ENCODE data around the gene GGCT. TPM values are rescaled to one million over a fixed set of nuclear protein-coding genes. Genes with fewer than 3 reads are reported as not detected.

GGCT gene
- total RNA-seq, 2 donors from 2014 or later: 11.8 to 24.6 TPM

DNA sequence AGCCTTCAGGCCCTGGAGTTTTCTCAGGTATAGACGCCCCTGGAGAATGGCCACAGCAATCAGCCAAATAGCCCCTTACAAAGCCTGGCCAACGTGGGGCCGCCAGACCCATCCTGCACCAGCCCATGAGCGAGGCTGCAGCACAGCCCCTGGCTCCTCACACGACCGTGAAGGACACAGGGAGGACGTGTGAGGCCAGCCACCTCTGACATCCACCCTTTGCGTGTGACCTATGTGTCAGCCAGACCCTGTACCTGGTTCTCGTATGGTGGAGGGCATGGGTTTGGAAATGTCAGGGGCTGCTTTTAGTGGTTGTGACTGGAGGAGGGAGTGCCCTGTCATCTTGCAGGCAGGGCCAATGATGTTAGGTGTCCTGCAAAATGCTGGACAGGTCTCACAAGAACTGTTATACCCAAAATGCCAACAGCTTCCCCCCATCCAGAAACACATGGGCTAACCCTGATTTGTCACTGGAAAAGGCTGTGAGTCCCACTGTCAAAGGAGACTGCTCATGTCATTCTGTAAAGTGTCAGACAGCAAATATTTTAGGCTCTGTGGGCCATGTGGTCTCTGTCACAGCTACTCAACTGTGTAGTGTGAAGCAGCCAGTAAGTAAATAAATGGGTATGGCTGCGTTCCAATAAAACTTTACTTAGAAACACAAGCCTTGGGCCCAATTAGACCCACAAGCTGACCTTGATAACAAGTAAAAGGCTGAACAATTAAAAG is 56.0 kb downstream of the GGCT start:
- DNase-seq (ENCODE audit: low spot score): no peak
- Histone ChIP-seq H3K4me3 (no peak overlapping the region), H3K27ac (no peak overlapping the region), H3K9me3 (no peaks in the 10 kb centered on the region), H3K4me1 (ENCODE audit: control insufficient read depth in 1 of 2, low read depth in 2 of 2) (no peaks in the 10 kb centered on the region), H3K27me3 (replicated peaks; ENCODE audit: insufficient read depth) (no peaks in the 10 kb centered on the region), H3K36me3 (peaks cover 43% of the 10 kb centered on the region)
- TF ChIP-seq, protein P1, sequence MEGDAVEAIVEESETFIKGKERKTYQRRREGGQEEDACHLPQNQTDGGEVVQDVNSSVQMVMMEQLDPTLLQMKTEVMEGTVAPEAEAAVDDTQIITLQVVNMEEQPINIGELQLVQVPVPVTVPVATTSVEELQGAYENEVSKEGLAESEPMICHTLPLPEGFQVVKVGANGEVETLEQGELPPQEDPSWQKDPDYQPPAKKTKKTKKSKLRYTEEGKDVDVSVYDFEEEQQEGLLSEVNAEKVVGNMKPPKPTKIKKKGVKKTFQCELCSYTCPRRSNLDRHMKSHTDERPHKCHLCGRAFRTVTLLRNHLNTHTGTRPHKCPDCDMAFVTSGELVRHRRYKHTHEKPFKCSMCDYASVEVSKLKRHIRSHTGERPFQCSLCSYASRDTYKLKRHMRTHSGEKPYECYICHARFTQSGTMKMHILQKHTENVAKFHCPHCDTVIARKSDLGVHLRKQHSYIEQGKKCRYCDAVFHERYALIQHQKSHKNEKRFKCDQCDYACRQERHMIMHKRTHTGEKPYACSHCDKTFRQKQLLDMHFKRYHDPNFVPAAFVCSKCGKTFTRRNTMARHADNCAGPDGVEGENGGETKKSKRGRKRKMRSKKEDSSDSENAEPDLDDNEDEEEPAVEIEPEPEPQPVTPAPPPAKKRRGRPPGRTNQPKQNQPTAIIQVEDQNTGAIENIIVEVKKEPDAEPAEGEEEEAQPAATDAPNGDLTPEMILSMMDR (IDR thresholded peaks at IDR 0.05): no peak
- no peak for ATAC-seq (ENCODE audit: insufficient number of reproducible peaks, low FRiP score, low read depth)

DNA sequence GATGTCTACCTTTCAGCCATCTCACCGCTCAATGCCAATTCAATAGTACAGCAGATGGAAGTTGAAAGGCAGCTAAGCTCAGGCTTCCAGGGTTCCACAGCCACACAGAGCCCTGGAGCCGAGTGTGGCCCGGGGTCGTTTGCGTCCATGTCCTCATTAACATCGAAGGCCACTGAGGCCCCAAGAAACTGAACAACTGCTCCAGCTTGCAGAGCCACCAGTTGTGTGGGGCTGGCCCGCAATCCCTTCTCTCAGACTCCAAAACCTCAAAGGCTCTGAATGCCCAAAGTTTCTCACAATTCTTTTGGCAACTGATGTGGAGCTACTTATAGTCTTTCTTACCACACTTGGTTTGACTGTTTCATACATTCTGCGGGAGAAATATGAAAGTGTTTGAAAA is 57.2 kb downstream of the GGCT start:
- DNase-seq (ENCODE audit: low spot score): no peak
- TF ChIP-seq, protein P1 (IDR thresholded peaks at IDR 0.05): no peak
- H3K36me3 ChIP-seq: peaks cover 37% of the 10 kb centered on the region
- no peaks in the 10 kb centered on the region for H3K27me3 ChIP-seq (replicated peaks; ENCODE audit: insufficient read depth)
- no peak overlapping the region for H3K4me3 ChIP-seq
- H3K9me3 ChIP-seq: no peaks in the 10 kb centered on the region
- ATAC-seq (ENCODE audit: insufficient number of reproducible peaks, low FRiP score, low read depth): no peak
- no peaks in the 10 kb centered on the region for H3K4me1 ChIP-seq (ENCODE audit: control insufficient read depth in 1 of 2, low read depth in 2 of 2)
- H3K27ac ChIP-seq: no peak overlapping the region

Other genes with a start within 250 kb of the GGCT start
- gene ZNRF2, start 220.2 kb downstream of the GGCT start, total RNA-seq: 10 to 100 TPM; 20.2 to 29.4 TPM
- 10 to 100 TPM; 16.2 to 47.0 TPM for gene NOD1, start 26.0 kb downstream of the GGCT start, total RNA-seq
- gene GARS1, start 90.0 kb upstream of the GGCT start, total RNA-seq: 10 to 100 TPM; 76.5 to 81.6 TPM
- gene CRHR2, start 177.6 kb upstream of the GGCT start, total RNA-seq: under 1 TPM in 1 of 2 donors, not detected in 1; 0.21 TPM
- 100 to 1,000 TPM; 137 to 243 TPM for gene INMT, start 247.3 kb upstream of the GGCT start, total RNA-seq